ENCODE measurements around the gene BRPF3. TPM values are rescaled to one million over a fixed set of nuclear protein-coding genes. Genes with fewer than 3 reads are reported as not detected.
A peak's percentile ranks its signal among the peaks of the same experiment; 100 is the strongest.

BRPF3 gene
- total and polyA plus RNA-seq, 9 of the 15 experiments (the other 6 are each of a cell fraction or from before 2014, with no cell fraction given), result 2.2 to 19.3 (median 8.0) TPM

GRCh38 chr6:36196113-36196879 lies at the start of gene BRPF3 (continued):
- TF ChIP-seq, protein P1, sequence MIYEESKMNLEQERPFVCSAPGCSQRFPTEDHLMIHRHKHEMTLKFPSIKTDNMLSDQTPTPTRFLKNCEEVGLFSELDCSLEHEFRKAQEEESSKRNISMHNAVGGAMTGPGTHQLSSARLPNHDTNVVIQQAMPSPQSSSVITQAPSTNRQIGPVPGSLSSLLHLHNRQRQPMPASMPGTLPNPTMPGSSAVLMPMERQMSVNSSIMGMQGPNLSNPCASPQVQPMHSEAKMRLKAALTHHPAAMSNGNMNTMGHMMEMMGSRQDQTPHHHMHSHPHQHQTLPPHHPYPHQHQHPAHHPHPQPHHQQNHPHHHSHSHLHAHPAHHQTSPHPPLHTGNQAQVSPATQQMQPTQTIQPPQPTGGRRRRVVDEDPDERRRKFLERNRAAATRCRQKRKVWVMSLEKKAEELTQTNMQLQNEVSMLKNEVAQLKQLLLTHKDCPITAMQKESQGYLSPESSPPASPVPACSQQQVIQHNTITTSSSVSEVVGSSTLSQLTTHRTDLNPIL (CRISPR knock-in tag; IDR thresholded peaks at IDR 0.05), result no peak
- no peak for TF ChIP-seq PKNOX1 (IDR thresholded peaks at IDR 0.05)
- TF ChIP-seq SMARCC2 (IDR thresholded peaks at IDR 0.05; ENCODE audit: low read depth), result no peak
- TF ChIP-seq FOXA3 (CRISPR knock-in tag; conservative IDR thresholded peaks at IDR 0.05 in 1 of 2, IDR thresholded peaks at IDR 0.05 in 1 of 2), result no peak
- TF ChIP-seq CBX3 (IDR thresholded peaks at IDR 0.05; ENCODE audit: borderline replicate concordance in 1 of 2, low read length in 2 of 2), result no peak
- no peak for TF ChIP-seq ZNF224 (CRISPR knock-in tag; IDR thresholded peaks at IDR 0.05)
- no peak for TF ChIP-seq POLR2AphosphoS5 (IDR thresholded peaks at IDR 0.05; ENCODE audit: control insufficient read depth, insufficient read depth, low read depth, low read length)
- TF ChIP-seq NFATC3 (IDR thresholded peaks at IDR 0.05), result no peak
- TF ChIP-seq, protein P2, sequence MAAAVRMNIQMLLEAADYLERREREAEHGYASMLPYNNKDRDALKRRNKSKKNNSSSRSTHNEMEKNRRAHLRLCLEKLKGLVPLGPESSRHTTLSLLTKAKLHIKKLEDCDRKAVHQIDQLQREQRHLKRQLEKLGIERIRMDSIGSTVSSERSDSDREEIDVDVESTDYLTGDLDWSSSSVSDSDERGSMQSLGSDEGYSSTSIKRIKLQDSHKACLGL (CRISPR knock-in tag; IDR thresholded peaks at IDR 0.05; ENCODE audit: borderline replicate concordance, poor library complexity, severe bottlenecking), result no peak
- TF ChIP-seq, protein P3, sequence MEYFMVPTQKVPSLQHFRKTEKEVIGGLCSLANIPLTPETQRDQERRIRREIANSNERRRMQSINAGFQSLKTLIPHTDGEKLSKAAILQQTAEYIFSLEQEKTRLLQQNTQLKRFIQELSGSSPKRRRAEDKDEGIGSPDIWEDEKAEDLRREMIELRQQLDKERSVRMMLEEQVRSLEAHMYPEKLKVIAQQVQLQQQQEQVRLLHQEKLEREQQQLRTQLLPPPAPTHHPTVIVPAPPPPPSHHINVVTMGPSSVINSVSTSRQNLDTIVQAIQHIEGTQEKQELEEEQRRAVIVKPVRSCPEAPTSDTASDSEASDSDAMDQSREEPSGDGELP (CRISPR knock-in tag; IDR thresholded peaks at IDR 0.05; ENCODE audit: borderline replicate concordance), result peak; percentile 67; the same call in 1 of the 2 replicates
- TF ChIP-seq EHMT2 (IDR thresholded peaks at IDR 0.05), result no peak
- no peak for TF ChIP-seq HNRNPK (IDR thresholded peaks at IDR 0.05; ENCODE audit: low read depth, low read length, poor library complexity, severe bottlenecking)
- TF ChIP-seq SIN3B (IDR thresholded peaks at IDR 0.05; ENCODE audit: low read depth), result peak; percentile 45; the same call in 1 of the 2 replicates
- no peak for TF ChIP-seq HOMEZ (CRISPR knock-in tag; IDR thresholded peaks at IDR 0.05)
- TF ChIP-seq ZSCAN29 (IDR thresholded peaks at IDR 0.05), result no peak
- TF ChIP-seq RBM39 (optimal IDR thresholded peaks at IDR 0.05; ENCODE audit: low read depth, low read length), result no peak
- peak; percentile 90 for TF ChIP-seq RB1 (IDR thresholded peaks at IDR 0.05; ENCODE audit: low read depth)
